Muscle layer of colon (tissue), 2 donors: ENCODE data around the gene VAMP5.
A peak's percentile ranks its signal among the peaks of the same experiment; 100 is the strongest.
"Not testable (repeated sequence)": the region's sequence is repeated elsewhere in the genome, so short reads cannot be mapped to it uniquely, and the experiment has no call there.

Source experiments
- H3K27ac ChIP-seq: one replicate; pipeline ENCODE4 v1.7.0; 2013; ENCODE audit warnings: low read depth, mild to moderate bottlenecking, low read length, moderate library complexity
- H3K27me3 ChIP-seq, 2 donors: one replicate each; pipeline ENCODE4 v1.7.0; 2013; ENCODE audit warnings: low read length in 2 of 2, mild to moderate bottlenecking in 2 of 2; ENCODE audit not compliant: insufficient read depth in 2 of 2, control insufficient read depth in 1 of 2
- H3K36me3 ChIP-seq: one replicate; pipeline ENCODE4 v1.7.0; 2013; ENCODE audit warnings: mild to moderate bottlenecking, low read length; ENCODE audit not compliant: insufficient read depth
- H3K4me1 ChIP-seq: one replicate; pipeline ENCODE4 v1.7.0; 2013; ENCODE audit warnings: mild to moderate bottlenecking, low read length; ENCODE audit not compliant: insufficient read depth
- H3K4me3 ChIP-seq, 2 donors: one replicate each; pipeline ENCODE4 v1.7.0; 2013; ENCODE audit warnings: low read length in 2 of 2, low read depth in 1 of 2, mild to moderate bottlenecking in 1 of 2, moderate library complexity in 1 of 2
- H3K9ac ChIP-seq: one replicate; pipeline ENCODE4 v1.7.0; 2013; ENCODE audit warnings: low read length
- H3K9me3 ChIP-seq: one replicate; pipeline ENCODE4 v1.7.0; 2013; ENCODE audit warnings: mild to moderate bottlenecking, low read length
- donor health status: abdominal sarcoma.
- donor health status: Adenocarcinoma of cecum.

The VAMP5 gene

DNA sequence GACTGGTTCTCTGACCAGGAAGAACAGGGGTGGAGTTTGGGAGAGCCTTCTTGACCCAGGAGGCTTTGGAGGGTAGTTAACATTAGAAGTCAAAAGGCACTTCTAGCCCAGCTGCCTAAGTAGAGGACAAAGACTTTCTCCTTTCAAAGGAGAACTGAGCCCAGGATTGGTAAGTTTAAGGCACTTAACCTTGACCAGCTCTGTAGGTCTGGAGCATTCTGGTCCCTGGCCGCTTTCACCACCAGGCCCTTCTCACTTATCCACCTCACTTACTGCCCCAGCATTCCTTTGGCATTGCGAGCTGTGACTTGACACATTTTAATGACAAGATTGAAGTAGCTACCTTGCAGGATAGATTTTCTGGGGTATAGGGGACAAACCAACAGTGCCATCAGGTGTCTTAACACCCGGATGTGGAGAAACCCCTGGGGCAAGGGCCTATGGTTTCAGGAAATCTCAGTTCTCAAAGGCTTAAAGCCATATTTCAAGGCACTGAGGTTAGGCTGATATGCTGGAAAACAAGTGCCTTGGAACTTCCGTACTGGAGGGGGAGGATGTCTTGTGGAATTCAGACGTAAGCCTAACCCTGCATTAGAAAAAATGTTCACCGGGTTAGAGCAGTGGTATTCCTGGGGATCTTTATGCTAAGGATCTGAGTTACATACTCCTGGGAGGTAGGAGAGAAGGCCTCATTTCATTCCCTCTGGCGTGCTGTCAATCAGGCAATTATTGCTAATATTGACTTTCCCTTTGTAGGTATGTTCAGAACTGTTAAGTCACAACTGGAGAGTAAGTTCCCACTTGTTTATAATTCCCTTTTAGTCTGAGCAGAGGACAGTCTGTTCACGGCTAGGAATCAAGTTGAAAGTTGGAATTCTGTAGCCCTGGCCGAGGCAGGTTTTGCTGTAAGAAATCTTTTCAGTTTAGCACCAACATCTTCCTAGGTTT, 23.3 kb downstream of the VAMP5 start:
- H3K4me3 ChIP-seq, result no peak overlapping the region
- H3K9me3 ChIP-seq, result no peaks in the 10 kb centered on the region
- H3K27ac ChIP-seq, result no peak overlapping the region
- no peak overlapping the region for H3K9ac ChIP-seq
- peaks cover 34% of the 10 kb centered on the region for H3K36me3 ChIP-seq
- H3K4me1 ChIP-seq, result peaks cover 43% of the 10 kb centered on the region
- H3K27me3 ChIP-seq, result no peaks in the 10 kb centered on the region

DNA sequence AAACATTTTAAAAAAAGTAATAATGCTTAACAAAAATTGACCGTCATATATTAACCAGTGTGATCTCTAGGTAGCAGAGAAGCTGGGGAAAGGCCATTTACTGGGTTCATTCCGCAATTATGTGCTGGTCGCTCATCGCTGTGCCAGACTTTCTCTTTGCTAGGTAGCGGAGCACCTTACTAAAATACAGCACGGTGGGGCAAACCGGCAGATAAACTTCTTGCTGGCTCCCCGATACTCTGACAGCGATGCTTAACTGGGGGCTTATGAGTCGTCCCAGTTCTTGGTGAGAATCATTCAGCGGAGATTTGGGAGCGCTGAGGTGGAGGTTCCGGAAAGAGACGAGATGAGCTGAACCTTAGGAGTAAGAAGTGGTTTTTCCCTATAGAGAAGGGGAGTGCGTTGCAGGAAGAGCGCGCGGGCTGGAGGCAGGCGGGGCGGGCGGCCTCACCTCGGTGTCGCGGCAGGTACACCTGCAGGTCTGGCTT, 27.0 kb downstream of the VAMP5 start:
- Histone ChIP-seq H3K27ac (peak overlapping the region; percentile 87), H3K36me3 (peaks cover 25% of the 10 kb centered on the region), H3K4me1 (peaks cover 18% of the 10 kb centered on the region)

DNA sequence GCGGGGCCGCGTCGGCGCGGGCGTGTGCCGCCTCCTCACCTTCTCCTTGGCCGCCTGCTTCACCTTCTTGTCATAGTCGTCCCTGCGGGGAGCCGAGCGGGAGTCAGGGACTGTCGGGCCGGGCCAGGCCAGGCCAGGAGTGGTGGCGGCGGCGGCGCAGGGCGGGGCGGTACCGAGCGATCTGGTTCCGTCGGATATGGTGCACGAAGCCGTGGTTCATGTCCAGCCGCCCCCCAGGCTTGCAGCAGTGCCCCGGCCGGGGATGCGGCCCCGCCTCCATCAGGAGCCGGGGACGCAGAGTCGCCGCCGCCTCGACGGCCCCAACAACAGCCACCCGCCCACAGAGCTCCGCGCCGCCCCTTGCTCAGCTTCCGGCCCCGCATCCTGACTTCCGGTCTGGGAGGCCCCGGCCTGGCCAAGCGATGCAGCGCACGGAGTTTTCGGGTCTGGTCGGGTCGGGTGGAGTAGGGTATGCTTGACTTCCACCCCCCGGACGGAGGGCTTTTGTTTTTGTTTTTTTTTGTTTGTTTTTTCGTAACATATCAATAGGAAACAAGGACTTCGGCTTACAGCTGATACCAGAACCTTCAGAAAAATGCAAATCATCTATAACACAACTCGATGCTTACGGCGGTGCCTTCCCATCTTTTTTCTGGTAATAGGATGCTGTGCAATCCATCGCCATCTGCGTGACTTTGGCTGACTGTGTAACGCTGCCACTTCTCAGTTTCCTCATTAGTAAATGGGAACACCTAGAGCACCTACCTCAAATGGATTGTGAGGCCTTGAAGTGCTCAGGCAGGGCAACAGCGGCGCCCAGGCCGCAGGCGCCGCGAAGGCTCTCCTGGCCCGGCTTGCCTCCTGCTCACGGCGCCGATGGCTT, 27.7 kb downstream of the VAMP5 start, which contains the start of gene C2orf68:
TSS of gene C2orf68 (minus strand) at position 362 of the 883 bp plus-strand sequence. CDS start at position 280, 82 bp downstream.
- no peaks in the 10 kb centered on the region for H3K9me3 ChIP-seq
- peaks cover 19% of the 10 kb centered on the region for H3K4me1 ChIP-seq
- H3K27me3 ChIP-seq, result no peaks in the 10 kb centered on the region
- peak within 1 kb of the TSS; percentile 83 for H3K9ac ChIP-seq
- H3K36me3 ChIP-seq, result peaks cover 25% of the 10 kb centered on the region
- H3K27ac ChIP-seq, result peak within 1 kb of the TSS; percentile 87
- peak within 1 kb of the TSS; percentile 66 to 94 for H3K4me3 ChIP-seq

More for the DNA sequence above, 27.0 kb downstream of the VAMP5 start:
- H3K27me3 ChIP-seq, result no peaks in the 10 kb centered on the region
- H3K4me3 ChIP-seq, result peak overlapping the region; percentile 66 to 94
- H3K9ac ChIP-seq, result peak overlapping the region; percentile 83
- no peaks in the 10 kb centered on the region for H3K9me3 ChIP-seq

DNA sequence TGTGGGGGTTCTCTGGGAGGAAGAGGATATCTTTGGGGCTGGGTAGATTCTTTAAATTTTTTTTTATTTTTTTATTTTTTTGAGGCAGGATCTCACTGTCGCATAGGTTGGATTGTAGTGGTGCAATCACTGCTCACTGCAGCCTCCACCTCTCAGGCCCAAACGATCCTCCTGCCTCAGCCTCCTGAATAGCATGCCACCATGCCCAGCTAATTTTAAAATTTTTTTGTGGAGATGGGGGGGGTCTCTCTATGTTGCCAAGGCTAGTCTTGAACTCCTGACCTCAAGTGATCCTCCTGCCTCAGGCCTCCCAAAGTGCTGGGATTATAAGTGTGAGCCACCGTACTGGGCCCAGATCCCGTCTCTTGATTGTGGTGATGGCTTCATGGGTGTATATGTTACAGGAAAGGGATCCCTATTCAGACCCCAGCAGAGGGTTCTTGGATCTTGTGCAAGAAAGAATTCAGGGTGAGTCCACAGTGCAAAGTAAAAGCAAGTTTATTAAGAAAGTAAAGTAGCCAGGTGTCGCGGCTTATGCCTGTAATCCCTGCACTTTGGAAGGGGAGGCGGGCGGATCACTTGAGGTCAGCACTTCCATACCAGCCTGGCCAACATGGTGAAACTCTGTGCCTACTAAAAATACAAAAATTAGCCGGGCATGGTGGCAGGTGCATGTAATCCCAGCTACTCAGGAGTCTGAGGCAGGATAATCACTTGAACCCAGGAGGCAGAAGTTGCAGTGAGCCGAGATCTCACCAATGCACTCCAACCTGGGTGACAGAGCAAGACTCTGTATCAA, 29.7 kb downstream of the VAMP5 start:
- Histone ChIP-seq H3K36me3 (peaks cover 9% of the 10 kb centered on the region), H3K27ac (no peak overlapping the region), H3K9ac (no peak overlapping the region), H3K9me3 (no peaks in the 10 kb centered on the region), H3K4me3 (no peak overlapping the region), H3K27me3 (no peaks in the 10 kb centered on the region), H3K4me1 (peaks cover 19% of the 10 kb centered on the region)

DNA sequence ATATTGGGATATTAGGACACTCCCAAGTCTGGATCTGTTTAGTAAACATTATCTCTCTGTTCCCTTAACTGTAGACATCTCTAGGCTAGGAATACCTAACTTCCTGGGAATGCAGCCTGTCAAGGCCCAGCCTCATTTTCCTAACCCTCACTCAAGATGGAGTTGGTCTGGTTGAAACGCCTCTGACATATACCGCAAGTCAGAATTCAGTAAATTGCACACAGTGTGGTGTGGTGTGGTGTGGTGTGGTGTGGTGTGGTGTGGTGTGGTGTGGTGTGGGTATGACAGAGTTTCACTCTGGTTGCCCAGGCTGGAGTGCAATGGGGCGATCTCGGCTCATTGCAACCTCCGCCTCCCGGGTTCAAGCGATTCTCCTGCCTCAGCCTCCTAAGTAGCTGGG, 30.5 kb downstream of the VAMP5 start:
- not testable (repeated sequence) for H3K9me3 ChIP-seq, H3K27ac ChIP-seq, H3K36me3 ChIP-seq, H3K4me3 ChIP-seq, H3K27me3 ChIP-seq, H3K9ac ChIP-seq
- peaks cover 14% of the 10 kb centered on the region for H3K4me1 ChIP-seq

DNA sequence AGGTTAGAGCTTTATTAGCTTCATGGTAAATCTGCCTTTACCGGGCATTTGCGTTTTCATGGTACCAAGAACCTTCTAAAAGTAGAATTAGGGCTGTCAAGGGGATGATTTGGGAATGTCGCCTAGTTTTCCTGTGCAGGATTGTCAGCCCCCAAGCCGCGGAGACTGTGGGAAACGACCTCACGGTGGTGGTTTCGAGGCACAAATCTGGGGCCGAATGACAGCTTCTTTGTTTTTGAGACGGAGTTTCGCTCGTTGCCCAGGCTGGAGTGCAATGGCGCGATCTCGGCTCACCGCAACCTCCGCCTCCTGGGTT, 31.1 kb downstream of the VAMP5 start:
- Histone ChIP-seq H3K27ac (no peak overlapping the region), H3K9me3 (no peaks in the 10 kb centered on the region), H3K4me1 (peaks cover 11% of the 10 kb centered on the region), H3K36me3 (peaks cover 12% of the 10 kb centered on the region), H3K27me3 (no peaks in the 10 kb centered on the region), H3K4me3 (peak overlapping the region in 1 of 2 donors; percentile 64), H3K9ac (no peak overlapping the region)

DNA sequence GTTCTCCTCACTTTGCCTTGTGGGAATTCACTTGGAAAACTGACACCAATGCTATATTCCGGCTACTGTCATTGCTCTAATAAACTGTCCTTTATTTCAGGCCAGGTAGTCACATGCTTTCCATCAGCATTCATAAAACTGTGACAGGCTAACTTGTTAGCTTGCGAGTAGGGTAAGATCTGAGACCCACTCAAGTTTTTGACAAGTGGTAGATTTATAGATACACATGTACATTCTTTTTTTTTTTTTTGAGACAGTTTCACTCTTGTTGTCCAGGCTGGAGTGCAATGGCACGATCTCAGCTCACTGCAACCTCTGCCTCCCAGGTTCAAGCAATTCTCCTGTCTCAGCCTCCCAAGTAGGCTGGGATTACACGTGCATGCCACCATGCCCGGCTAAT, 33.5 kb downstream of the VAMP5 start:
- not testable (repeated sequence) for H3K27me3 ChIP-seq, H3K9me3 ChIP-seq, H3K4me3 ChIP-seq, H3K27ac ChIP-seq, H3K4me1 ChIP-seq, H3K9ac ChIP-seq
- peaks cover 31% of the 10 kb centered on the region for H3K36me3 ChIP-seq

DNA sequence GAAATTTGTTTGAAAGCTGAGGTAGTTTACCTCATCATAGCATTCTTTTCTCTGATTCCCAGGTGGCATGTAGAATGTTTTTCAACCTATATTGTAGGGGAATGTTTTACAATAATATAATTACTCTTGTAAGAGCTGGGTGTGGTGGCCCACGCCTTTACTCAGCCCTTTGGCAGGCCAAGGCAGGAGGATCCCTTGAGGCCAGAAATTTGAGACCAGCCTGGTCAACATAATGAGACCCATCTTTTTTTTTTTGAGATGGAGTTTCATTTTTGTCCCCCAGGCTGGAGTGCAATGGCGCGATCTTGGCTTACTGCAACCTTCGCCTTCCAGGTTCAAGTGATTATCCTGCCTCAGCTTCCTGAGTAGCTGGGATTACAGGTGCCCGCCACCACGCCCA, 35.4 kb downstream of the VAMP5 start:
- peaks cover 46% of the 10 kb centered on the region for H3K36me3 ChIP-seq
- no peak overlapping the region for H3K4me3 ChIP-seq
- H3K4me1 ChIP-seq, result peaks cover 9% of the 10 kb centered on the region
- no peaks in the 10 kb centered on the region for H3K27me3 ChIP-seq
- H3K9me3 ChIP-seq, result no peaks in the 10 kb centered on the region
- no peak overlapping the region for H3K27ac ChIP-seq
- no peak overlapping the region for H3K9ac ChIP-seq

DNA sequence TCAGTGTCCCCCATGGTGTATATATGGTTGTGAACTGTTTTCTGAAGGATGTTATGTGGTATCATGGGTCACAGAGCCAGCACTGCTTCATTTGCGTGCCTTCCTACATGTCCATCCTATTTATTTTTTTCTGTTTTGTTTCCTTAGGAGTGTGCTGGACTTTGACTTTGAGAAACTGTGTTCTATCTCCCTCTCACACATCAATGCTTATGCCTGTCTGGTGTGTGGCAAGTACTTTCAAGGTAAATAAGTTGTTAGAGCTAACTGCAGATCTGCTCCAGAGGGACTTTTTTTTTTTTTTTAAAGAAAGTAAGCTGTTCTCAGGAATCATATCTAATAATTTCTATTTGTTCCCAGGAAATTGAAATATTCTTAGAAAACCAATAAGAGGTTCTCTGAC, 37.1 kb downstream of the VAMP5 start:
- H3K9ac ChIP-seq, result no peak overlapping the region
- no peak overlapping the region for H3K4me3 ChIP-seq
- H3K27ac ChIP-seq, result no peak overlapping the region
- H3K4me1 ChIP-seq, result peaks cover 9% of the 10 kb centered on the region
- no peaks in the 10 kb centered on the region for H3K27me3 ChIP-seq
- peaks cover 61% of the 10 kb centered on the region for H3K36me3 ChIP-seq
- H3K9me3 ChIP-seq, result no peaks in the 10 kb centered on the region

DNA sequence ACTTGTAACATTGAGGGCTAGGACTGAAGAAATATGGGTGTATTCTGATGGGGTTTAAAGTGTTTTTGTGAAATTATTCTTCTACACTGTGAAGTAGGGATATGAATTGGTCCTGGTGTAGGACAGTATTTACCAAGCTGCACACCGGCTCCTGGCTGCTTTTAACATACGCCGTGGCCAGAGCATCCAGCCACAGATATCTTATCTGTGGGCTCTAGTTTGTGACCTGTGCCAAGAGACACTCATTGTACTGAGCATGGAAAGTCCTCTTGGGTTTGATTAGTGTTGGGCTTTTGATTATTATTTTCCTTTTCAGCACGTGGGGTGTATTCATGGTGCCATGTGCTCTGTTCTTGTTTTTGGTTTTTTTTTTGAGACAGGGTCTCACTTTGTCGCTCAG, 39.8 kb downstream of the VAMP5 start:
- H3K4me3 ChIP-seq, result no peak overlapping the region
- H3K9ac ChIP-seq, result no peak overlapping the region
- H3K9me3 ChIP-seq, result no peaks in the 10 kb centered on the region
- H3K4me1 ChIP-seq, result no peaks in the 10 kb centered on the region
- H3K36me3 ChIP-seq, result peaks cover 81% of the 10 kb centered on the region
- no peak overlapping the region for H3K27ac ChIP-seq
- no peaks in the 10 kb centered on the region for H3K27me3 ChIP-seq

DNA sequence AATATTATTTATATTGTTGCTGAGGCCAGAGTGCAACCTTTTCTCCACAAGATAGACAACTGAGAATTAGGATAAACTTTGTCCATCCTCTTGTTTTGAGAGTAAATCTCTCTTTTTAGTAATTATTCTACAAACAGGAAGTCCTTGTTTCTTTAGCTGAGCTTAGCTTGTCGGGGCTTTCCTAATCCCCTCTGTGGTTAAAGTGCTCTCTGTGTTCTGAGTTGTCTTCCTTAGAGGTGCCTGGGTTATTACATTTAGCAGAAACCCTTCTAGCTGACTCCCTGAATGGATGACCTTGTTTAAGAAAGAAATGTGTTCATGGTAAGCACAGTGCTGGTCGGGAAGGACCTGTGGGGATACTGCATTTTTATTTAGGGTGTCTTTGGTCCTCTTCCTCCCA, 44.4 kb downstream of the VAMP5 start:
- H3K27ac ChIP-seq, result no peak overlapping the region
- H3K4me1 ChIP-seq, result no peaks in the 10 kb centered on the region
- H3K9ac ChIP-seq, result no peak overlapping the region
- no peaks in the 10 kb centered on the region for H3K9me3 ChIP-seq
- peaks cover 85% of the 10 kb centered on the region for H3K36me3 ChIP-seq
- no peak overlapping the region for H3K4me3 ChIP-seq
- no peaks in the 10 kb centered on the region for H3K27me3 ChIP-seq
